Neutrophil (primary cell): Measurements from ENCODE around the gene ZNF844.

Experiments
- H3K27ac ChIP-seq: fragments of 200-600 bp; sonication (generic); 2 replicates; pipeline ENCODE4 v1.5.1; 2016; ENCODE audit warnings: mild to moderate bottlenecking, moderate library complexity
- H3K27me3 ChIP-seq: fragments of 200-600 bp; sonication (generic); 2 replicates; pipeline ENCODE4 v1.6.0; 2016; ENCODE audit warnings: mild to moderate bottlenecking
- H3K36me3 ChIP-seq: fragments of 200-600 bp; sonication (generic); 2 replicates; pipeline ENCODE4 v1.5.1; 2017
- H3K4me1 ChIP-seq, 2 experiments: fragments of 200-600 bp in 1 of 2; sonication (generic) in 1 of 2; 1 replicate in 1 of 2; 2 replicates in 1 of 2; pipeline versions ENCODE4 v1.5.1 to v1.6.1; 2013 to 2016; ENCODE audit warnings: low read depth in 1 of 2, low read length in 1 of 2, mild to moderate bottlenecking in 1 of 2, moderate library complexity in 1 of 2; ENCODE audit not compliant: control insufficient read depth in 1 of 2, insufficient read depth in 1 of 2
- H3K4me3 ChIP-seq, 2 experiments: fragments of 200-600 bp in 1 of 2; sonication (generic) in 1 of 2; 1 replicate in 1 of 2; 2 replicates in 1 of 2; pipeline ENCODE4 v1.5.1; 2013 to 2016; ENCODE audit warnings: low read depth in 1 of 2, low read length in 1 of 2, mild to moderate bottlenecking in 1 of 2, moderate library complexity in 1 of 2
- H3K9me3 ChIP-seq: fragments of 200-600 bp; sonication (generic); 2 replicates; pipeline ENCODE4 v1.5.1; 2016
- TF ChIP-seq, protein P1 (sequence below): fragments of 200-600 bp; sonication (generic); IDR thresholded peaks from 2 replicates; pipeline ENCODE4 v1.5.1; 2016; ENCODE audit warnings: antibody characterized with exemption

Gene ZNF844

GRCh38 chr19:12085074-12085818, 20.7 kb downstream of the ZNF844 start:
- Histone ChIP-seq H3K9me3 (peaks cover 3% of the 10 kb centered on the region), H3K4me1 (no peaks in the 10 kb centered on the region), H3K4me3 (no peak overlapping the region), H3K36me3 (no peaks in the 10 kb centered on the region), H3K27ac (no peak overlapping the region), H3K27me3 (no peaks in the 10 kb centered on the region)
- TF ChIP-seq, protein P1, sequence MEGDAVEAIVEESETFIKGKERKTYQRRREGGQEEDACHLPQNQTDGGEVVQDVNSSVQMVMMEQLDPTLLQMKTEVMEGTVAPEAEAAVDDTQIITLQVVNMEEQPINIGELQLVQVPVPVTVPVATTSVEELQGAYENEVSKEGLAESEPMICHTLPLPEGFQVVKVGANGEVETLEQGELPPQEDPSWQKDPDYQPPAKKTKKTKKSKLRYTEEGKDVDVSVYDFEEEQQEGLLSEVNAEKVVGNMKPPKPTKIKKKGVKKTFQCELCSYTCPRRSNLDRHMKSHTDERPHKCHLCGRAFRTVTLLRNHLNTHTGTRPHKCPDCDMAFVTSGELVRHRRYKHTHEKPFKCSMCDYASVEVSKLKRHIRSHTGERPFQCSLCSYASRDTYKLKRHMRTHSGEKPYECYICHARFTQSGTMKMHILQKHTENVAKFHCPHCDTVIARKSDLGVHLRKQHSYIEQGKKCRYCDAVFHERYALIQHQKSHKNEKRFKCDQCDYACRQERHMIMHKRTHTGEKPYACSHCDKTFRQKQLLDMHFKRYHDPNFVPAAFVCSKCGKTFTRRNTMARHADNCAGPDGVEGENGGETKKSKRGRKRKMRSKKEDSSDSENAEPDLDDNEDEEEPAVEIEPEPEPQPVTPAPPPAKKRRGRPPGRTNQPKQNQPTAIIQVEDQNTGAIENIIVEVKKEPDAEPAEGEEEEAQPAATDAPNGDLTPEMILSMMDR, result no peak

- no peaks in the 10 kb centered on the region for H3K9me3 ChIP-seq
- TF ChIP-seq, protein P1, result peak; percentile 76
Observed at GRCh38 chr19:12090807-12091206, 26.3 kb downstream of the ZNF844 start.

DNA sequence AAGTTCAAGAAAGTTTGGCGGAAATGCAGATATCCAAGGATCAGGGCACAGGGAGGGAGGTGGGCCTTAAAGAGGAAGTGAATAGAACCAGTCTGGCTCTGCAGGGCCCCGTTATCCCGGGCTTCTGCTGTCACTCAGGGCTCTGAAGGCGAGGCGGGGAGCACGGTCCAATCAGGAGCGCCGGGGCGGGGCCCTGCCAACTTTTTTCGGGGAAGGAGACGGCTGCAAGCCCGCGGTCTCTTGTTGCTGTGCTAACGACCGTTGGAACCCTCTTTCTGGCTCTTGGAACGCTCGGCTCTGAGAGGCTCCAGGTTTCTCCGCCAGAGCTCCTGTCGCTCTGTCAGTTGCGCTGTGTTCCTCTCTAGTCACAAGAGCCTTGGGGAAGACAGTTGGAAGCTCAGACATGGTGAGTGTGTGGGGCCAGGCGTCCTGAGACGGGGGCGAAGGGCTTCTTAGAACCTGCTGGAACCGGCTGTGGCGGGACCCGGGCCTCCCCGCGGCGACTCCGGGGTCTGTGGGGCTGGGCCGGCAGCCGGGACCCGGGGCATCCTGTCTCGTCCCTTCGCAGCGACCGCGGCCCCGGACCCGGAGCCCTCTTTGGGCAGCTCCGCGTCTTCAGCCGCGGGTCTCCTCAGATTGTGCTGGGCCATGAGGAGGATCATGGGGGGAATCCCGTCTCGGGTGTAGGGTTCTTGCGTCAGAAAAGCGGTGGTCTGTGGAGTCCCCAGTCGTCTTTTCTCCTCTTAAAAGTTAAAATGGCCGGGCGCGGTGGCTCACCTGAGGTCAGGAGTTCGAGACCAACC, 27.7 kb downstream of the ZNF844 start:
- H3K36me3 ChIP-seq, result no peaks in the 10 kb centered on the region
- H3K27ac ChIP-seq, result peak overlapping the region; percentile 73
- no peaks in the 10 kb centered on the region for H3K9me3 ChIP-seq
- H3K4me1 ChIP-seq, result peaks cover 14 to 33% of the 10 kb centered on the region in 2 experiments
- H3K27me3 ChIP-seq, result no peaks in the 10 kb centered on the region
- peak overlapping the region; percentile 59 to 71 for H3K4me3 ChIP-seq
- TF ChIP-seq, protein P1, result no peak

More at GRCh38 chr19:12090807-12091206, 26.3 kb downstream of the ZNF844 start:
- Histone ChIP-seq H3K27ac (no peak overlapping the region), H3K36me3 (no peaks in the 10 kb centered on the region), H3K27me3 (no peaks in the 10 kb centered on the region), H3K4me3 (no peak overlapping the region), H3K4me1 (peaks cover 14 to 24% of the 10 kb centered on the region in 2 experiments)

- H3K9me3 ChIP-seq, result no peaks in the 10 kb centered on the region
- H3K4me3 ChIP-seq, result peak overlapping the region; percentile 59 to 71
- H3K27ac ChIP-seq, result peak overlapping the region; percentile 73
- H3K27me3 ChIP-seq, result no peaks in the 10 kb centered on the region
- H3K36me3 ChIP-seq, result no peaks in the 10 kb centered on the region
- H3K4me1 ChIP-seq, result peaks cover 16 to 40% of the 10 kb centered on the region in 2 experiments
- TF ChIP-seq, protein P1, result no peak
Observed at GRCh38 chr19:12092956-12093355, 28.4 kb downstream of the ZNF844 start.

GRCh38 chr19:12093777-12094176, 29.2 kb downstream of the ZNF844 start:
- H3K4me1 ChIP-seq, result peaks cover 20 to 47% of the 10 kb centered on the region in 2 experiments
- no peaks in the 10 kb centered on the region for H3K27me3 ChIP-seq
- H3K27ac ChIP-seq, result peak overlapping the region; percentile 34
- no peaks in the 10 kb centered on the region for H3K36me3 ChIP-seq
- H3K4me3 ChIP-seq, result no peak overlapping the region
- TF ChIP-seq, protein P1, result no peak
- no peaks in the 10 kb centered on the region for H3K9me3 ChIP-seq
